GM18517 (cell line): ENCODE results near the gene UBL7.
"Not testable (repeated sequence)": the region's sequence is repeated elsewhere in the genome, so short reads cannot be mapped to it uniquely, and the experiment has no call there.

Experiments
- ATAC-seq: cut with Tn5 transposase; IDR thresholded peaks from one replicate; pipeline ENCODE4 v1.9.1; 2021; ENCODE audit warnings: mild to moderate bottlenecking, moderate library complexity; ENCODE audit not compliant: unreplicated experiment

The UBL7 gene

DNA sequence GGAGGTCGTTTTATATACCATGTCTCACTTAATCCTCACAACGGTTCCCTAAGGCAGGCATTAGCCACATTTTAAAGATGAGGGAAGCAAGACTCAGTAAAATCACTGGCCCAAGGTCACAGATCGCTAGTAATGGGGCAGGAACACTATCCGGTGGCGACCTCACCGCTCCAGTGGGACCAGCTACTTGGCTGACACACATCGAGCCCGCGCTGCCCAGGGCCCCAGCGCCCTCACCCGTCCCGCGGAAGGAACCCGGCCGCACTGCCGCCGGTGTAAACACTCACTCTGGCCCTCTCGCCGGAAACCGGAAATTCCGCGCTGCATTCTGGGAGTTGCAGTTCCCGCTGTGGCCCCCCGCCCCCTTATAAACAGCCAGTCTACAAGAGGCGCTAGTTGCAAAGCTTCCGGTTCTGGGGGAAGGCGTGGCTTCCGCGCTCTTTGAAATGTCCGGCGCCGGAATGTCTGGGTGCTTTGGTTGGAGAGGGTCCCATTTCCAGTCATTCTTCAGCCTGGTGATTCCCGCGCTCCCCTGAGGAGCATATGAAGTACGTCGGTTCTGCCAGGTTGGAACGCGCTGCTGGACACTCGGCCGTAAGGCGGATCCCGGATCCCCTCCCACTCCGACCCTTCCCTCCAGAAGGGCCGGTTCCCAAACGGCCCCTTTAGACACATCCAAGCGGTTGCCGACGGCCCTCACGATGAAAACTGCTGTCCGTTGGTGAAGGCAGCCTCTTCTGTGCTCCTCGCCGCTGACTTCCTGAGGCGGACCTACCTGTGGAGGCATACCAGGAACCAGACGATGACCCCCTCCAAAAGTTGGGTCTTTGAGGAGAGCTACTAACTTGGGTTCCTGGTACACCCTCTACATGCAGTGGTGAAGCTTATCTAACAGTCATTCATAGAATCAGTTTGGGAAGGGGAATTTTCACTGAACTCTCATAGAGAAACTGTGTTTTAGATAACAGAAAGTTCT is at the start of gene UBL7:
TSS of gene UBL7 (minus strand) at position 290 of the 976 bp plus-strand sequence. CDS start 2,293 bp downstream, outside the sequence.
- peak; percentile 80 for ATAC-seq

DNA sequence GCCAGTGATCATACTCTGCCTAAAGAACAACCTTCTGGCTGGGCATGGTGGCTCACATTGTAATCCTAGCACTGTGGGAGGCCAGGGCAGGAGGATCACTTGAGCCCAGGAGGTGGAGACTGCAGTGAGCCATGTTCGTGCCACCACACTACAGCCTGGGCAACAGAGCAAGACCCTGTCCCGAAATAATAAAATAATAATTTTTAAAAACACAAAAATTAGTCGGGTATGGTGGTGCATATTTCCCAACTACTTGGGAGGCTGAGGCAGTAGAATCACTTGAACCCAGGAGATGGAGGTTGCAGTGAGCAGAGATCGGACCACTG is 45.5 kb upstream of the UBL7 start:
- ATAC-seq = no peak

DNA sequence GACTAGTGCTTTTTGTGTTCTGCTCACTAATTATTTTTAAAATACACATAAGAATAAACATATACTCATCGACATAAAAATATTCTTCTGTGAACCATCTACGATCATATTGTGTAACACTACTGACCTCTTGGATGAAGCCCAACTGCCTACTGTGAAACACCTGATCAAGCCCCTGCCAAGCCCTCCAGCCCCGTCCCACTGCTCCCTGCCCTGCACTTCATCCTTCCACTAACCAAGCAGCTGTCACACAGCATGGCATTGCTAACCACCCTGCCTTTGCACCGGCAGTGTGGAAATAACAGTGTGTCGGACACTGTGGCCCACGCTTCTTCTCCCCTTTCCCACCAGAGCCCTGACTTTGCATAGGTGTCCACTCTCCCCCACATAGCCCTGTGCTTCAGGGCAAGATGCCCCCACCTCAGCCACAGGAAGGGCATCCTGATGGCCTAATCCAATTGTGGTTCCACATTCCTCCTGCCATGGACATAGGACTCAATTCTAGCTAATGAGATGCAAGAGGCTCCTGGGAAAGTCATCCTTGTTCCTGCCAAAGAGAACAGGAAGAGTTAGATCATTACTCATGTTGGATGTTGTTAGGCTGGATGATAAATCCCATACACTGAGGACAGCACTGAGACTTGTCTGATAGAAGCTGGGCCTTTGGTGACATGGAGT is 45.0 kb upstream of the UBL7 start:
- ATAC-seq = no peak

DNA sequence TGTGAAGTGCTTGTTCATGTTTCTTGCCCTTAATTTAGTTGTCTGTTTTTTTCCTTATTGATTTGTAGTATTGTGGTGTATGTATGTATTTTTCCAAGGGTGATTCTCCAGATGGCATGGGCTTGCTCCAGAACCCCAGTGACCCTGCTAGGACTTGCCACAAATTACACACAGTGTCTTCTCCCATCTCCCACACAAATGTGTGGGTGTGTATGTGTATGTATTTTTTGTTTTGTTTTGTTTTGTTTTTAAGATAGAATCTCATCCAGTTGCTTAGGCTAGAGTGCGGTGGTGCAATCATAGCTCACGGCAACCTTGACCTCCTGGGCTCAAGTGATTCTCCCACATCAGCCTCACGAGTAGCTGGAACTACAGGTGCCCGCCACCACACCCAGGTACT is 43.9 kb upstream of the UBL7 start:
- no peak for ATAC-seq

DNA sequence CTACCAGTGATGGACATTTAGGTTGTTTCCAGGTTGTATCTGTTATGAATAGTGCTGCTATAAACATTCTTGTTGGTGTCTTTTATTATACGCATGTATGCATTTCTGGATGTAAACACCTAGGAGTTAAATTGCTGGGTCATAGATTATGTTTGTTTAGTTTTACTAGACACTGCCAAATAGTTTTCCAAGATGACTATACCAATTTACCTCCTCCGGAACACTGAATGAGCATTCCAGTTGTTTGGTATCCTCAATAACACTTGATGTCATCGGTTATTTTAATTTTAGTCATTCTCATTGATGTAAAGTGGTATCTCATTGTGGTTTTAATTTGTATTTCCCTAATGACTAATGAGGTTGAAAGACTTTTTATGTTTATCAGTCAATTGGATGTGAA is 43.5 kb upstream of the UBL7 start:
- ATAC-seq = no peak

DNA sequence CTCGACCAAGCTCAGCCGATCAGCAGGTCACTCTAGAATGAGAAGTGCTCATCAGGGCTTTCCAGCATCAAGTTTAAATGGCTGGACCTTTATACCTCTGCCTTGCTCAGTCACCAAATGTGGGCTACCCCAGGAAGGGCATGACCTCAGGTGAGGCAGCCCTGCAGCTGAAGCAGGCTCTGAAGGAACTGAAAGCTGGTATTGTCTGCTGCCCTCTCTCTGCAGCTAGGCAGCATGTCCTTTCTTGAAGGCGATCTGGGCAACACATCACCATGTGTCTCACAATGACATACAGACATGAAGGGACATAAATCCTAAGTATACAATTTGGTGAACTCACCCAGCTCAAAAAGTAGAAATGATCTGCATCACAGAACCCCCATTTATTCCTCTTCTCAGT is 41.3 kb upstream of the UBL7 start:
- no peak for ATAC-seq

- no peak for ATAC-seq
Measured at GRCh38 chr15:74500401-74500800, 39.4 kb upstream of the UBL7 start.

DNA sequence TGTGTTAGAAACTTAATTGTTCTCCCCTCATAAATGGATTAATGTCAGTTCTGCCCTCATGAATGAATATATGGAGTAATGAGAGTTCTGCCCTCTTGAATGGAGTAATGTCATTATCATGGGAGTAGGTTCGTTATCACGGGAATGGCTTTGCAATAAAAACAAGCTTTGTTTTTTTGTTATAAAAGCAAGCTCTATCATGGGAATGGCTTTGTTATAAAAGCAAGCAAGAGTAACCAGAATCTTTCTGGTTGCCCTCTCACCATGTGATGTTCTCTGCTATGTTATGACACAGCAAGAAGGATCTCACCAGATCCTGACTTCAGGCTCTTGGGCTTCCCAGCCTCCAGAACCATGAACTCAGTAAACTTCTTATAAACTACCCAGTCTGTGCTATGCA is 38.4 kb upstream of the UBL7 start:
- ATAC-seq = no peak

DNA sequence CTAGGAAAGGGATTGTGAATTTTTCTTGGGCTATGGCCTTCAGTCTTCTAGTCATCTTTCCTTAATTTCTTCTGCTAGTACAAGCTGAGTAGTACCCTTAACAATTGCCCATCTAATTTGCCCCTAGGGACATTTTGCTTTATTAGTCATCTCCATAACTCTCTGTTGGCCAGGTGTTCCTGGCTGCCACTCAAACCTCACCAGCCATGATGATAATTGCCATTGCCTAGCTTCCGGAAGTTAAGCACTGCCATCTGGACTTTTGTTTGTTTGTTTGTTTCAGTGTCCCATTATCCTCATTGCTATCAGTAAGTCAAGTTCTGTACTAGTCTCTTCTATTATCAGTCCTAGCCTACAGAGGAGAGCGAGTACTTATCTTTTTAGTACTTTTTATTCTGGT is 36.6 kb upstream of the UBL7 start:
- ATAC-seq = no peak

- no peak for ATAC-seq
Measured at GRCh38 chr15:74496648-74497047, 35.7 kb upstream of the UBL7 start.

DNA sequence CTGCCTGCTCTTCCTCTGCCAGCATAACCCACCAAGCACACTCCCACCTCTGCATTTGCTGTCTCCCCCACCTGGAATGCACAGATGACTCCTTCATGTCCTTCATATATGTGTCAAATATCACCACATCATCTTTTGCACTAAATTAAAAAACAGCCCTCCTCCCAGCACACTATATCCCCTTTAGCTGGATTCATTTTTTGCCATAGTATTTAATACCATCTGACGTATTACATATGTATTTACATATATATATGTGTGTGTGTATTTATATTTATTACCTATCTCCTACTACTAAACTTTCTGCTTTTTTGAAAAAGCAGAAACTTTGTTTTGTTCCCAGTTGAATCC is 29.4 kb upstream of the UBL7 start:
- ATAC-seq = no peak

- ATAC-seq = no peak
Measured at GRCh38 chr15:74489518-74490338, 28.8 kb upstream of the UBL7 start.

- no peak for ATAC-seq
Measured at GRCh38 chr15:74488776-74489175, 27.8 kb upstream of the UBL7 start.

DNA sequence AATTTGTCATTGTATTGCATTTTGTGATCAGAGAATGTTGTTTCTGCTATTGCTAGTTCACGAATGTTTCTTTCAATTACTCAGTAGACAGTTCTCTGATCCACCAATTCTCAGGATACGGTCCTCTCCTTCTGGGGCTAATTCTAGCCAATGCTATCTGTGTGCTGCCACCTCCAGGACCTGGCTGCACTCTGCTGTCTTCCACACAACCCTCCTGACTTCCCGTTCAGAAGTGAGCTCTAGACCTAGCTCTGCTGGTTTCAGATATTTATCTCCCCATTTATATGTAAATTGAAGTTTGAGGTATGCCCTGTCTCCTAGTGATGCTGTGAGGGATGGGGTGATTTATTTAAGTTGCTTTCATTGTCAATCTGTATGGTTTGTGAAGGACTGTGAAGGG is 21.7 kb upstream of the UBL7 start:
- ATAC-seq = no peak

GRCh38 chr15:74480364-74480763 is 19.4 kb upstream of the UBL7 start:
- ATAC-seq = not testable (repeated sequence)

- not testable (repeated sequence) for ATAC-seq
Measured at GRCh38 chr15:74471621-74472020, 10.7 kb upstream of the UBL7 start.

DNA sequence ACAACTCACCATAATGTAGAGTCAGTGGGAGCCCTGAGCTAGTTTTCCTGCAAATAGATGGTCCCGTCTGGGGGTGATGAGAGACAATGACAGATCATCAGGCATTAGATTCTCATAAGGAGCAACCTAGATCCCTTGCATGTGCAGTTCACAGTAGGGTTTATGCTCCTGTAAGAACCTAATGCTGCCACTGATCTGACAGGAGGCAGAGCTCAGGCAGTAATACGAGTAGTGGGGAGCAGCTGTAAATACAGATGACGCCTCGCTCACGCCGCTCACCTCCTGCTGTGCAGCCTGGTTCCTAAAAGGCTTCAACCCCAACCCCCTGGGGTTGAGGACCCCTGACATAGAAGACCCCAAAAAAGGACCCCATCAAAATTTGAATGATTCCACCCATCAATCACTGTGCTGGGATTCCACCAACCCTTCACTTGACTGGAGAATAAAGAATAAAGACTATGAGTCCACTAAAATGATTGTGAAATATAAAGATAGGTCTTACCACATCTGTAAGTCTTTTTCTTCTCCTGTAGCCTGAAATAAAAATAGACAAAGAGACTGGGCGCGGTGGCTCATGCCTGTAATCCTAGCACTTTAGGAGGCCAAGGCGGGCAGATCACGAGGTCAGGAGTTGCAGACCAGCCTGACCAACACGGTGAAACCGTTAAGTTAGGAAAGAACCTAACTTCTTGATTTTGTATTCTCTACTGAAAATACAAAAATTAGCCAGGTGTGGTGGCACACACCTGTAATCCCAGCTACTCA is 9.9 kb upstream of the UBL7 start:
- ATAC-seq = no peak

GRCh38 chr15:74468341-74469032 is 7.5 kb upstream of the UBL7 start:
- ATAC-seq = no peak

DNA sequence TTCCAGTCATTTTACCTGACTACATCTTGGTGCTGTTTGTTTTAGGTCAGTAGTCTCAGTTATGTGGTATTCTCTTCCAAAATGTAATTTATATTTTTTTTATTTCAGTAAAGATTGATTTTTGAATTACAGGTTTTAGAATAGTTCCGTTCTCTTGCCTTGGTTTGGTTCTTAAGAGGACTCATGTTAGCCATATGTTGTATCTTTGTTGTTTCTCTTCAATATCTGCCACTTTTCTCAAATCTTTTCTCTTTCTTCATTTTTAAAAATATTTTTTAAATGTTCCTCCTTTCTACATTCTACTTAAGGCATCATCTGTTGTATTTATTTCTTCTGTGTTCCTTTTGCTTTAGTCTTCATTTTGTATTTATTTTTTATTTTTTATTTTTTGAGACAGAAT is 5.6 kb upstream of the UBL7 start:
- no peak for ATAC-seq

DNA sequence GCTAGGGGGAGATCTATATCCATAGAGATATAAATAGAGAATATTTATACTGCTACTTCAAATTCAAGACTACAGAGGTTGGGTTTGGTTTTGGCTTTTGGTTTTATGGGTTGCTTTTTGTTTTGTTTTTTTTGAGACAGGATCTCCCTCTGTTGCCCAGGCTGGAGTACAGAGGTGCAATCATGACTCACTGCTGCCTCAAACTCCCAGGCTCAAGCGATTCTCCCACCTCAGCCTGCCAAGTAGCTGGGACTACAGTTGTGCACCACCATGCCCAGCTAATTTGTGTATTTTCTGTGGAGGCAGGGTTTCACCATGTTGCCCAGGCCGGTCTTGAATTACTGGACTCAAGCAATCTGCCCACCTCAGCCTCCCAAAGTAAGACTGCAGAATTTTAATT is 3.9 kb upstream of the UBL7 start:
- no peak for ATAC-seq
